NAMALWA (cell line): ENCODE measurements around the gene TRAPPC10.
"Not testable (repeated sequence)": the region's sequence is repeated elsewhere in the genome, so short reads cannot be mapped to it uniquely, and the experiment has no call there.

Experiments
- DNase-seq: peaks from one replicate; pipeline ENCODE4 v3.0.0-alpha.2; 2015; ENCODE audit warnings: low spot score

The TRAPPC10 gene

DNA sequence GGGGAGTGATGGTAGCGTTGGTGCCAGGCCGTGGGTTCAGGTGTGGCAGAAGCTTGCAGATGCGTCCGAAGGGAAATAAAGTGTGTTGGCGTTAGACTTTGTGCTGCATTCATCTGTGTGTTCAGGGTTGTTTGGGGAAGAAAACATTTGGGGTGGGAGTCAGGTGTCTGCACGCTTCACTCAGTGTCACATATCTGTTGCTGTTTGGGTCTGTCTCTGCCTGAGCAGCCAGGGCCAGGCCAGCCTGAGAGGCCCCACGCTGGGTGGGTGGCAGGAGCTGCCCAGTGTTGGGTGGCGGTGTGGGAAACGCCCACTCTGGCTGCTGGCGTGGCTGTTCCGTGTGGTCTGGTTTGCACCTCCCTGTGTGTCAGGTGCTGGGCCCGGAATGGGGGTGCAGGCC is 133.5 kb downstream of the TRAPPC10 start:
- not testable (repeated sequence) for DNase-seq

DNA sequence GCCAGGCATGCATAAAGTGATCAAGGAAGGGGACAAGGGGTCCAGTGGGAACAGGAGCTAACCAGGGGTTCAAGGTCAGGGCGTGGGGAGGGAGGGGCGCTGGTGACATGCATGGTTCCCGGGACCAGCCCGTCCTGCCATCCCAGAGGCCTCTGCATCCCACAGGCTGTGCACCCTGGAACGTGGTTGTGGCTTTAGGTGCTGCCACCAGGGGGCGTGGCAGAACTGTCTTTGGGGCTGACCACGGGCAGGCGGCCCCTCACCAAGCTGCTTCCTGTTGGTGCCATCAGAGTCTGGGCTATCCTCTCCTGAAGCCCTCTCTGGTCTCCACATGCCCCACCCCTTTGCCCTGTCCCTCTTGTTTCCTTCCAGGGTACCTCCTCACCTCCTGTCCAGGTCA is 135.0 kb downstream of the TRAPPC10 start:
- not testable (repeated sequence) for DNase-seq

DNA sequence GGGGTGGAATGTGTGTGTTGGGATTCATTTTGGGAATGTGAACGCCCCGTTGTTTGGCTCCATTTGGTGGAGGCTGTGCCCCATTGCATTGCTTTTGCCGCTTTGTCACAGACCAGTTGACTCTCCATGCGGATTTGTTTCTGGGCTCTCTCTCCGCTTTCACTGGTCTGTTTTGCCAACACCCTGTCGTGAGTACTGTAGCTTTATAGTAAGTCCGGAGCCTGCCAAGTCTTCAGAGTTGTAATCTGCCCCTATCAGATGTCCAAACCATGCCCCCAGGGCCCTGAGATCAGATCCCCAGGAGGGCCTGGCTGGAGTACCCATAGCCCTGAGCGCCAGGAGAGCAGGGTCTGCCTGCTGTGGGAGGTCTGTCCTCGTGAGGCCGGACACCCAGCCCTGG is 138.1 kb downstream of the TRAPPC10 start:
- DNase-seq, result not testable (repeated sequence)

DNA sequence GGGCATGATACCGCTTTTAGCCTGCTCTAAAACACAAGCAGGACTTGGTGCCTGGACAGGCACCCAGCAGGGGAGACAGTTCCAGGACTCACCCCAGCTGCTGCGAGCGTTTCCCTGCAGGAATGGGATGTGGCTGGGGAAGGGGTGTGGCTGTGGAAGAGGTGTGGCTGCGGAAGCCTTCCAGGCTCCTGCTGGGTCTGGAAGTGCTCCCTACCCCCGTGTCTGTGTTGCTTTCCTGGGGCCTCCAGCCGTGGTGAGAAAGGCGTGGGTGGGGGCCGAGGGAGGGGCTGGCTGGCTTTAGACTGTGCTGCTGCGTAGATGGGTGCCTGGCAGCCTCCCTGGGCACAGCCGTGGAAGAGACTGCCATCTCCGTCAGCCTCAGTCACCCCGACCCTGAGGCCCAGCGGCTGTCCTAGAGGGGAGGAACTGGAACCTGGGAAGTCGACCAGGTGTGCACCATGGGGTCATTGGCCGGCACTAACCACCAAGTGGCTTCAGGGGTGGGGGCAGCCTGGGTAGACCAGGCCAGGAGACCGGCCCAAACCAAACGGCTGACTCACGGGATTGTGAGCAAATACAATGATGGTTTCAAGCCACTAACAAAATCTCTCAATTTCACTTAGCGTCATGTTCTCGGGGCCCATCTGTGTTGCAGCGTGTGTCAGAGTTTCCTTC is 141.2 kb downstream of the TRAPPC10 start:
- DNase-seq, result not testable (repeated sequence)

DNA sequence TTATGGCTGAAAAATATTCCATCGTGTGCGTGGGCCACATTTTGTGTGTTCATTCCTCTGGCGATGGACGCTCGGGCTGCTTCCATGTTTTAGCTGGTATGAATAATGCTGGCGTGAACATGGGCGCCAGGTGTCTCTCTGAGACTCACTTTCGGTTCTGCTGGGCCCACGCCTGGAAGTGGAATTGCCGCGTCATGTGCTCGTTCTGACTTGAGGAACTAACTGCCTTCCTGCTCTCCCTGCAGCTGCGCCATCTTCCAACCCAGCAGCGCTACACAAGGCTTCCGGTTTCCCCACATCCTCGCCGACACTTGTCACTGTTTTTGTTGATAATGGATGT is 141.8 kb downstream of the TRAPPC10 start:
- DNase-seq, result not testable (repeated sequence)

DNA sequence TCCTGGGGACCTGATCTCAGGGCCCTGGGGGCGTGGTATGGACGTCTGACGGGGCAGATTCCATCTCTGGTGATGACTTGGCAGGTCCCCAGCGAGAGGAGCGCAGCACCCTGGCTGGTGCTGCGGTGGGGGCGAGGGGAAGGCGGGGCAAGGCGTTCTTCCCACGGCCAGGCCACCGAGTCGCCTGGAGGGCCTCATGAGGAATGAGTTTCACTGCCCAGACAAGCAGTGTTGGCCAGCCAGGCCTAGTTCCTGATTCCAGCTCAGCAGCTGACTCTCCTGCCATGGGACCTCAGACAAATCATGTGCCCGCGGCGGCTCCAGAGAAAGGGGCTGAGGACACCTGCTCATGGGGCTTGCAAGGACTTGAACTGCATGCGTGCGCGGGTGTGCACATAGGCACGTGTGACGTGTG is 142.7 kb downstream of the TRAPPC10 start:
- not testable (repeated sequence) for DNase-seq

DNA sequence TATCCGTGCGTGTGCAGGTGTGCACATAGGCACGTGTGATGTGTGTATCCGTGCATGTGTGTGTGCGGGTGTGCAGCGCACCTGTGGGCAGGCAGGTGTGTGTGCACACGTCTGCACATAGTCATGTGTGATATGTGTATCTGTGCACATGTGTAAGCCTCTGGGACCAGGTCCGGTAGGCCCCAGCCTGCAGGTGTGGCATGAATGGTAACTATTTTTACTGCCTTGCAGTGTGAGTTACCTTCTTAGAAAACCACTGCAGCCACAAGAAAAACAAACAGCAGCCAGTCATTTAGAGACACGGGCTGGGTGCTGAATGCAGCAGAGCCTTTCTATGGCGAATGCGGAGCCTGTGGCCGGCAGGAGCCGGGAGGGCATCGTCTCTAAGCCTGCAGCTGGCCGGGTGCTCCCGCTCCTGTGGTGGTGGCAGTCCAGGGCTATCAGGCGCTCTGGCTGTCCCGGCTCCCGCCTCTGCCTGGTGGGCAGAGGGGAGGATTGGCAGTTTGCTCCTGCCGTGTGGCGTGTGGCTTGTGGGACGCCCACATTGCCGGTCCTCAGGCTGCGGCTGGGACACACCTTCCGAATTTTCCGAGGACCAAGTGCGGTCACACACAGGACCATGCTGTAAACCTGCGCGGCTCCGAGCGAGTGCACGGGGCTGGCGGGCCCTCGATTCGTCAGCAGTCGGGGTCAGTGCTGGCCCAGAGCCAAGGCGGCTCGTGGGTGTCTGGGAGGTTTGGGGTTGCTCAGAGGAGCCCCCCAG is 143.3 kb downstream of the TRAPPC10 start:
- peak; percentile 15 for DNase-seq

DNA sequence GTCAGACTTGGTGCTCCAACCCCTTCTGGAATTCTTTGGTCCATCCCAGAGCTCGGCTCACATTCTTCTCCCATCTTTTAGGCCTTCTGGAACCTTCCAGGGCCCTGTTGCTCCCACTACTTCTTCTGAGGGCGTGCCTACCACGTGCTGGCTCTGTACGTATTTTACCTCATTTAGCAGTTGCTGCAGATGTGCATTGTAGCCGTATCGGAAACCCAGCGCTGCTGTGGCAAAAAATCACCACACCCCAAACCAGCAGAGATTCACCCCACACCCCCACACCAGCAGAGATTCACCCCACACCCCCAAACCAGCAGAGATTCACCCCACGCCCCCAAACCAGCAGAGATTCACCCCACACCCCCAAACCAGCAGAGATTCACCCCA is 143.9 kb downstream of the TRAPPC10 start:
- DNase-seq, result not testable (repeated sequence)
